ENCODE data around the gene CALY. TPM values are rescaled to one million over a fixed set of nuclear protein-coding genes. Genes with fewer than 3 reads are reported as not detected.
A peak's percentile ranks its signal among the peaks of the same experiment; 100 is the strongest.

Gene CALY
- total RNA-seq, 1 donor from 2014 or later = 3.5 TPM

DNA sequence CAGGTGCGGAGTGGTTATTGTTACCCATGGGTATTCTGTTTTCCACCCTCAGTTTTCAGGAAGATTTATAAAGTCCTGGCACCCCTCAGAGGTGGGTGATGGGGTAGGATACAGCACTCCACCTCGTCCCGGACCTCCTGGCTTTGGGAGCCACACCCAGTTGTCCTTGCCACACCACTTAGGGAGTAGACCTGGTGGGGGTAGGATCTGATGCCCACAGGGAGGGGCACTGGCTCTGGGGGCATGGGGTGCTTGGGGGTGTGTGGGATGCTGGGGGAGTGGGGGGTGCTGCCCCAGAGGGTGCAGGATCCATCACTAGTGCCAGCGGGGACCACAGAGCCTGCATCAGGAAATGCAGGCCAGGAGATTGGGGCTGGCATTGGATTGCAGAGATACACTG, 23.5 kb downstream of the CALY start:
- no peak overlapping the region for H3K27ac Mint-ChIP-seq (ENCODE audit: unreplicated experiment)
- H3K27me3 Mint-ChIP-seq (ENCODE audit: unreplicated experiment) = no peaks in the 10 kb centered on the region
- no peak for DNase-seq (ENCODE audit: extremely low spot score, unreplicated experiment)
- H3K4me3 Mint-ChIP-seq (ENCODE audit: unreplicated experiment) = no peak overlapping the region
- TF ChIP-seq, protein P1, sequence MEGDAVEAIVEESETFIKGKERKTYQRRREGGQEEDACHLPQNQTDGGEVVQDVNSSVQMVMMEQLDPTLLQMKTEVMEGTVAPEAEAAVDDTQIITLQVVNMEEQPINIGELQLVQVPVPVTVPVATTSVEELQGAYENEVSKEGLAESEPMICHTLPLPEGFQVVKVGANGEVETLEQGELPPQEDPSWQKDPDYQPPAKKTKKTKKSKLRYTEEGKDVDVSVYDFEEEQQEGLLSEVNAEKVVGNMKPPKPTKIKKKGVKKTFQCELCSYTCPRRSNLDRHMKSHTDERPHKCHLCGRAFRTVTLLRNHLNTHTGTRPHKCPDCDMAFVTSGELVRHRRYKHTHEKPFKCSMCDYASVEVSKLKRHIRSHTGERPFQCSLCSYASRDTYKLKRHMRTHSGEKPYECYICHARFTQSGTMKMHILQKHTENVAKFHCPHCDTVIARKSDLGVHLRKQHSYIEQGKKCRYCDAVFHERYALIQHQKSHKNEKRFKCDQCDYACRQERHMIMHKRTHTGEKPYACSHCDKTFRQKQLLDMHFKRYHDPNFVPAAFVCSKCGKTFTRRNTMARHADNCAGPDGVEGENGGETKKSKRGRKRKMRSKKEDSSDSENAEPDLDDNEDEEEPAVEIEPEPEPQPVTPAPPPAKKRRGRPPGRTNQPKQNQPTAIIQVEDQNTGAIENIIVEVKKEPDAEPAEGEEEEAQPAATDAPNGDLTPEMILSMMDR (IDR thresholded peaks at IDR 0.05) = no peak
- H3K4me1 Mint-ChIP-seq (ENCODE audit: unreplicated experiment) = no peaks in the 10 kb centered on the region
- H3K36me3 Mint-ChIP-seq (ENCODE audit: unreplicated experiment) = peaks cover 10% of the 10 kb centered on the region
- H3K9me3 Mint-ChIP-seq (ENCODE audit: unreplicated experiment) = no peaks in the 10 kb centered on the region

GRCh38 chr10:133312769-133313145, 23.9 kb downstream of the CALY start:
- Mint-ChIP-seq H3K9me3 (ENCODE audit: unreplicated experiment) (no peaks in the 10 kb centered on the region), H3K4me1 (ENCODE audit: unreplicated experiment) (peaks cover 3% of the 10 kb centered on the region), H3K4me3 (ENCODE audit: unreplicated experiment) (no peak overlapping the region), H3K27ac (ENCODE audit: unreplicated experiment) (no peak overlapping the region), H3K27me3 (ENCODE audit: unreplicated experiment) (no peaks in the 10 kb centered on the region), H3K36me3 (ENCODE audit: unreplicated experiment) (peaks cover 10% of the 10 kb centered on the region)
- no peak for DNase-seq (ENCODE audit: extremely low spot score, unreplicated experiment)
- TF ChIP-seq, protein P1 (IDR thresholded peaks at IDR 0.05) = no peak

DNA sequence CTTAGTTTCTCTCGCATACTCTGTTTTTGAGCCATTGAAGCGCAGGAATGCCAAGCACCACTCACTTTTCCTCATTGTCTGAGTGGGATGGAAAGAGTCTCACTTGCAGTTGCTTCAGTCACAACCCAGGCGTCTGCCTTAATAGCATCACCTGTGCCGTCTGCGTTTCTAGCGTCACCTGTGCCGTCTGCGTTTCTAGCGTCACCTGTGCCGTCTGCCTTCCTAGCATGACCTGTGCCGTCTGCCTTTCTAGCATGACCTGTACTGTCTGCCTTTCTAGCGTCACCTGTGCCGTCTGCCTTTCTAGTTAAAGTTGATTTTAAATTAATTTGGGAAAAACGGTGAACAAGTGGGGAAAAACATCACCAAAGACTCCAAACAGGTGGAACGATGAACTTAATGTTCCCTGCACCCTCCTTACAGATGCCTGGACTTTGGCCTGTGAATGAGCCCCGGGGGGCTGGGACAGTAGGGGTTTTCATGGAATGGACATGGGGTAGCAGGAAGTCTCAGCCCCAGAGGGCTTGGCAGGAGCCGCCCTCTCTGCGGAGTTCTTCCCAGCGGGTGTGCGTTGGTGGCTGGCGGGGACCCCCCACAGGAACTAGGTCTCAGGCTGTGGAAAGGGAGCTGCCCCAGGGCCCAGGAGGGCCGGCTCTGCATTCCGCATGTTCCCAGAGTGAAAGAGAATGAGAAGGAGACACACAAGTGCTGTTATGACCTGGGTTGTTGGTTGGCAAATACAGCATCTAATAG, 24.5 kb downstream of the CALY start:
- peaks cover 9% of the 10 kb centered on the region for H3K4me1 Mint-ChIP-seq (ENCODE audit: unreplicated experiment)
- TF ChIP-seq, protein P1 (IDR thresholded peaks at IDR 0.05) = no peak
- no peaks in the 10 kb centered on the region for H3K27me3 Mint-ChIP-seq (ENCODE audit: unreplicated experiment)
- H3K27ac Mint-ChIP-seq (ENCODE audit: unreplicated experiment) = no peak overlapping the region
- H3K4me3 Mint-ChIP-seq (ENCODE audit: unreplicated experiment) = no peak overlapping the region
- DNase-seq (ENCODE audit: extremely low spot score, unreplicated experiment) = no peak
- H3K36me3 Mint-ChIP-seq (ENCODE audit: unreplicated experiment) = peaks cover 10% of the 10 kb centered on the region
- H3K9me3 Mint-ChIP-seq (ENCODE audit: unreplicated experiment) = no peaks in the 10 kb centered on the region

GRCh38 chr10:133311570-133311969, 25.1 kb downstream of the CALY start:
- TF ChIP-seq, protein P1 (IDR thresholded peaks at IDR 0.05) = no peak
- Mint-ChIP-seq H3K4me1 (ENCODE audit: unreplicated experiment) (peaks cover 14% of the 10 kb centered on the region), H3K9me3 (ENCODE audit: unreplicated experiment) (no peaks in the 10 kb centered on the region), H3K4me3 (ENCODE audit: unreplicated experiment) (no peak overlapping the region), H3K27me3 (ENCODE audit: unreplicated experiment) (no peaks in the 10 kb centered on the region), H3K27ac (ENCODE audit: unreplicated experiment) (no peak overlapping the region), H3K36me3 (ENCODE audit: unreplicated experiment) (peaks cover 10% of the 10 kb centered on the region)
- no peak for DNase-seq (ENCODE audit: extremely low spot score, unreplicated experiment)

DNA sequence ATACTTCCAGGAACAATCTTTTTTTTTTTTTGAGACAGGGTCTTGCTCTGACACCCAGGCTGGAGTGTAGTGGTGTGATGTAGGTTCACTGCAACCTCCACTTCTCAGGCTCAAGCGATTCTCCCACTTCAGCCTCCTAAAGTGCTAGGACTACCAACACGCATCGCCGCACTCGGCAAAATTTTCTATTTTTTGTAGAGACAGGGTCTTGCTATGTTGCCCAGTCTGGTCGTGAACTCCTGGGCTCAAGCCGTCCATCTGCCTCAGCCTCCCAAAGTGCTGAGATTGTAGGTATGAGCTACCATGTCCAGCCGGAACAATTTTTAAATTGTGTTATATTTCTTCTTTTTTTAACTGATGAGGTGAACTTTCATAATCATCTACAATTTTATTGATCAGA, 25.9 kb downstream of the CALY start:
- Mint-ChIP-seq H3K4me3 (ENCODE audit: unreplicated experiment) (peak overlapping the region; percentile 22), H3K4me1 (ENCODE audit: unreplicated experiment) (peaks cover 14% of the 10 kb centered on the region), H3K27ac (ENCODE audit: unreplicated experiment) (no peak overlapping the region), H3K36me3 (ENCODE audit: unreplicated experiment) (peaks cover 10% of the 10 kb centered on the region), H3K27me3 (ENCODE audit: unreplicated experiment) (no peaks in the 10 kb centered on the region), H3K9me3 (ENCODE audit: unreplicated experiment) (no peaks in the 10 kb centered on the region)
- TF ChIP-seq, protein P1 (IDR thresholded peaks at IDR 0.05) = no peak
- no peak for DNase-seq (ENCODE audit: extremely low spot score, unreplicated experiment)

Measured in osteocyte (in vitro differentiated cells).